ENCODE measurements around the gene VWF.

VWF gene

DNA sequence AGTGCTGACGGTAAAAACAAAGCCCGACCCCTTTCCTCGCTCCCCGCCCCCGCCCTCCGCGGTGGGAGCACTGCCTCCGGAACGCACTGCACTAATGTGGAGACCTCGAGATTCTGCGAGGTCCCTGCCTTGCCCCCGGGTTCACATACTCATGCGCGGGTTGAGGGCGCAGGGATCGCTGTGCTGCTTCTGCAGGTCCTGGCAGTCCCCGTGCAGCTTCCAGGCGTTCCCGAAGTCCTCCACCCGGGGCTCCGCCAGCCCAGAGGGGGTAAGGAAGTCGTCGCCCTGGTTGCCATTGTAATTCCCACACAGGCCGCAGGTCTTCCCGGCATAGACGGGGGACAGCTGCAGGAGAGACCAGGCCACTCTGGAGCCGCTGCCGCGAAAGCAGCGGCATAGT is 66.8 kb downstream of the VWF start:
- H3K4me1 ChIP-seq (ENCODE audit: control insufficient read depth in 5 of 5, insufficient read depth in 5 of 5, low read length in 5 of 5), result peaks cover 0 to 32% (median 19%) of the 10 kb centered on the region in 5 donors
- peaks cover 4 to 12% (median 8%) of the 10 kb centered on the region in 5 donors for H3K27me3 ChIP-seq (ENCODE audit: control insufficient read depth in 5 of 5, insufficient read depth in 4 of 5, low read length in 5 of 5)
- H3K4me3 ChIP-seq (ENCODE audit: low read depth in 1 of 5, low read length in 5 of 5), result no peak overlapping the region
- H3K9ac ChIP-seq (ENCODE audit: low read length in 5 of 5), result no peak overlapping the region
- H3K27ac ChIP-seq (ENCODE audit: low read depth, low read length), result no peak overlapping the region
- H3K36me3 ChIP-seq (ENCODE audit: control insufficient read depth in 5 of 5, insufficient read depth in 5 of 5, low read length in 5 of 5), result peaks cover 0 to 62% (median 45%) of the 10 kb centered on the region in 5 donors
- no peaks in the 10 kb centered on the region for H3K9me3 ChIP-seq (ENCODE audit: control insufficient read depth in 5 of 5, low read length in 5 of 5)

DNA sequence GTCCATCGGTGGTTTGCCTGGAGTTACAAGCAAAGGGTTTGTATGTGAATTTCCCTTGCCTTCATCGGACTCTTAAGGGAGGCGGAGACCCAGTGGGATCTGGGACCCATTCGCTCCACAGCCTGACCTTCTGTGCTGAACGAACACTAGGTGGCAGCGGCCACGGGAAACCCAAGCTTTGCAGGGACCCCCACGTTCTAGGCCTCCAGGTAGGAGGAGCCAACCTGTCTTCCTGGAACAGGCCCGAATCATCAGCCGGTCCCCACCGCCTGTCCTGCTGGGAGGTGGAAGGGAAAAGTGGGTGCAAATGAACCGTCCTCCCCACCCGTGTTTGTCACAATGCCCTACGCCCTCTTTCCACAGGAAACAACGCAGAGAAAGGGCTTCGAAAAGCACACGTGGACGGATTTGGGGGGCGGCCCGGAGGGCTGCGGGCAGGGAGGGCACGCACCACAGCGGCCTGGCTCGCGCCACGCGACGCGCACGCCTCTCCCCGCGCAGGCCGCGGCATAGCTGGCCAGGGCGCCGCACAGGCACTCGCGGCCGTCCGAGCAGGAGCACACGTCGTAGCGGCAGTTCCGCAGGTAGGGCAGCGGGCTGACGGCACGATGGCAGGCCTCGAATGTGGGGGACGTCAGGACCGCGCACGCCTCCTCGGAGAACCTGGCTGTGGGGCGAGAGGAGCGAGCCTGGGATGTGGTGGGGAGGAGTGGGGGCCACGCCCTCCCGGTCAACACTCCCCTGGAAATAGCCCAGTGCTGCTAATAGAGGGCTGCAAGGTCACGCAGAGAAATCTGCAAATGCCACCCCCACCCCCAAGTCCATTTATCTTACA is 67.8 kb downstream of the VWF start:
- Histone ChIP-seq H3K4me3 (ENCODE audit: low read depth in 1 of 5, low read length in 5 of 5) (peak overlapping the region in 4 of 5 donors; percentile 36 to 50 (median 44)), H3K27ac (ENCODE audit: low read depth, low read length) (no peak overlapping the region), H3K4me1 (ENCODE audit: control insufficient read depth in 5 of 5, insufficient read depth in 5 of 5, low read length in 5 of 5) (peaks cover 0 to 40% (median 22%) of the 10 kb centered on the region in 5 donors), H3K9ac (ENCODE audit: low read length in 5 of 5) (no peak overlapping the region), H3K36me3 (ENCODE audit: control insufficient read depth in 5 of 5, insufficient read depth in 5 of 5, low read length in 5 of 5) (peaks cover 0 to 71% (median 39%) of the 10 kb centered on the region in 5 donors), H3K27me3 (ENCODE audit: control insufficient read depth in 5 of 5, insufficient read depth in 4 of 5, low read length in 5 of 5) (peaks cover 4 to 12% (median 8%) of the 10 kb centered on the region in 5 donors), H3K9me3 (ENCODE audit: control insufficient read depth in 5 of 5, low read length in 5 of 5) (no peaks in the 10 kb centered on the region)

DNA sequence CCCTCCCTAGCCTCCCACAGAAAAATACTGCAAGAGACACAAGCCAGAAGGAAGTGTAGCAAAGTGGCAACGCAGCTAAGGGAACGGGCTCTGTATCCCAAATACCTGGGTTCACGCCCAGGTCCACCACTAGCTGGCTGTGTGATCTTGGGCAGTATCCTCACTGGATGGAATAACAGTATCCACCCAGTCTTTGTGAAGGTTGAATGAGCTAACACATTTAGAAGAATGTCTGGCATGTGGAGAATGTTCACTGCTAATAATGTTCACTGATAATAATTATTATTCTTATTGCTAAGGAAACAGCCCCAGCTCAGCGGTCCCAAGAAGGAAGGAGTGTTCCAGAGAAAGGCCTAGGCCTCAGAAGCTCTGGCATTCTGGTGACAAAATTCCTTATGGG is 70.9 kb downstream of the VWF start:
- Histone ChIP-seq H3K9me3 (ENCODE audit: control insufficient read depth in 5 of 5, low read length in 5 of 5) (no peaks in the 10 kb centered on the region), H3K9ac (ENCODE audit: low read length in 5 of 5) (no peak overlapping the region), H3K27me3 (ENCODE audit: control insufficient read depth in 5 of 5, insufficient read depth in 4 of 5, low read length in 5 of 5) (peaks cover 4 to 12% (median 8%) of the 10 kb centered on the region in 5 donors), H3K27ac (ENCODE audit: low read depth, low read length) (no peak overlapping the region), H3K36me3 (ENCODE audit: control insufficient read depth in 5 of 5, insufficient read depth in 5 of 5, low read length in 5 of 5) (peaks cover 0 to 70% (median 39%) of the 10 kb centered on the region in 5 donors), H3K4me3 (ENCODE audit: low read depth in 1 of 5, low read length in 5 of 5) (no peak overlapping the region), H3K4me1 (ENCODE audit: control insufficient read depth in 5 of 5, insufficient read depth in 5 of 5, low read length in 5 of 5) (peaks cover 0 to 42% (median 21%) of the 10 kb centered on the region in 5 donors)

DNA sequence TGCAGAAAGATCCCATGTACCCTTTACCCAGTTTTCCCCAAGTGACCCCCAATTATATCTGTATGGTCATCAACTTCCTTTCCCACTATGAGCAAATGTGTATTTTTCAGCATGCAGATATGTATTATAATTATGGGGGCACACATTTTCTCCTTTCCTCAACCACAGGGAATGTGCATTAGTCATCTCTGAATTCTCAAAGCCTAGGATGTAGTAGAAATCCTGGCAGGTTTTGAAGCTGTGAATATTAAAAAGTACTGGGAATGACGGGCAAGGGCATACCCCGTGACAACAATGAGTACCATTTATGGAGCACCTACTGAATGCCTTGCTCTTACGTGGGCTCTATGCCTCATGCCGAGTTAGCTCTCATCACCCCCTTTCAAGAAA is 71.5 kb downstream of the VWF start:
- Histone ChIP-seq H3K27ac (ENCODE audit: low read depth, low read length) (no peak overlapping the region), H3K36me3 (ENCODE audit: control insufficient read depth in 5 of 5, insufficient read depth in 5 of 5, low read length in 5 of 5) (peaks cover 0 to 66% (median 37%) of the 10 kb centered on the region in 5 donors), H3K4me3 (ENCODE audit: low read depth in 1 of 5, low read length in 5 of 5) (no peak overlapping the region)

DNA sequence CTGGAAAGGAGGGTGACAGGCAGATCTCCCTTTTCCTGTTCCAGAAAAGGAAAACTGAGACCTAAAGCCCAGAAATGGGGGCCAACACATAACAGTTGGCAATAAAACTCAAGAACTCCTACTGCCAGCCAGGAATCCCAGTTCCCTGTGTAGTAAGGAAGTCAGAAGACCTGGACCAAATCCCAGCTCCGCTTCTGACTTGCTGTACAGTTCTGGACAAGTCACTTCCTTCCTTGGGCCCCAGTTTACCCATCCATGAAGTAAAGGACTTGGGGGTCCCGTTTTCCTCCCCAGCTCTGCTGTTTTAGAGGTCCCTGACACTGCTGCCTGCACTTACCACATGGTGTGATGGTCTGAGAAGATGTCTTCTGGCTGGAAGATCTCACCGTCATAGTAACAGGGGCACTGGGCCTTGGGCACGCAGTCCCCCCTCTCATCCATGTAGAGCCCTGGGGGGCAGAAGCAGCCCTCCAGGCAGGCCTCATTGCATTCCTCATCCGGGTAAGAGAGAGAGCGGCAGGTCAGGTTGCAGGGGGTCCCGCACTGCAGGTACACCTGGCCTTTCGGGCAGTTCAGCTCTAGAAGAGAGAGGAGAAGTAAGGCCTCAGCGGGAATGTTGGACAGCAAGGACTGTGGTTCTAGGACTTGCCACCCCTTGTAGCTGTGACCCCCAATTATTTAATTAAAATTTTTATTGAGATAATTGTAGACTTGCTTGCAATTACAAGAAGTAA is 72.1 kb downstream of the VWF start:
- Histone ChIP-seq H3K27me3 (ENCODE audit: control insufficient read depth in 5 of 5, insufficient read depth in 4 of 5, low read length in 5 of 5) (peaks cover 4 to 12% (median 8%) of the 10 kb centered on the region in 5 donors), H3K27ac (ENCODE audit: low read depth, low read length) (no peak overlapping the region), H3K4me1 (ENCODE audit: control insufficient read depth in 5 of 5, insufficient read depth in 5 of 5, low read length in 5 of 5) (peaks cover 0 to 42% (median 21%) of the 10 kb centered on the region in 5 donors), H3K9ac (ENCODE audit: low read length in 5 of 5) (no peak overlapping the region), H3K9me3 (ENCODE audit: control insufficient read depth in 5 of 5, low read length in 5 of 5) (no peaks in the 10 kb centered on the region), H3K36me3 (ENCODE audit: control insufficient read depth in 5 of 5, insufficient read depth in 5 of 5, low read length in 5 of 5) (peaks cover 0 to 70% (median 37%) of the 10 kb centered on the region in 5 donors), H3K4me3 (ENCODE audit: low read depth in 1 of 5, low read length in 5 of 5) (no peak overlapping the region)

More for the DNA sequence above, 71.5 kb downstream of the VWF start:
- H3K9me3 ChIP-seq (ENCODE audit: control insufficient read depth in 5 of 5, low read length in 5 of 5), result no peaks in the 10 kb centered on the region
- H3K9ac ChIP-seq (ENCODE audit: low read length in 5 of 5), result no peak overlapping the region
- H3K4me1 ChIP-seq (ENCODE audit: control insufficient read depth in 5 of 5, insufficient read depth in 5 of 5, low read length in 5 of 5), result peaks cover 0 to 42% (median 21%) of the 10 kb centered on the region in 5 donors
- peaks cover 4 to 12% (median 8%) of the 10 kb centered on the region in 5 donors for H3K27me3 ChIP-seq (ENCODE audit: control insufficient read depth in 5 of 5, insufficient read depth in 4 of 5, low read length in 5 of 5)

DNA sequence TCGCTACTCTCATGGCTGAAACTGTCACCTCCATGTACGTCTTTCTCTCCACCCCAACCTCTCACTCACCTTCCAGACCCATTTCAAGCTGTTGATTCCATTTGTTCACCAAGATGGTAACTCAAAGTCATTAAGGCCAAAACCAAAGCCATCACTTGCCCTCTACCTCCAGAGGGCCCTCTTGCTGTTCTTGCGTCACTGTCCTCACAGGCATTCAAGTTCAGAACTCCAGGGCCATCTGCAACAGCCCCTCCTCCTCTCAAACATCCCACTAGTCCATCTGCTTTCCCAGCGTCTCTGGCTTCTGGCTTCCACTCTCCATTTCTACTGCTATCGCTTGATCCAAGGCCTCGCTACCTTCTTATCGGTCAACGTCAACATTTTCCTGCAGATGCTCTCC is 74.5 kb downstream of the VWF start:
- H3K36me3 ChIP-seq (ENCODE audit: control insufficient read depth in 5 of 5, insufficient read depth in 5 of 5, low read length in 5 of 5), result peaks cover 0 to 74% (median 39%) of the 10 kb centered on the region in 5 donors
- peaks cover 0 to 30% (median 12%) of the 10 kb centered on the region in 5 donors for H3K4me1 ChIP-seq (ENCODE audit: control insufficient read depth in 5 of 5, insufficient read depth in 5 of 5, low read length in 5 of 5)
- H3K9me3 ChIP-seq (ENCODE audit: control insufficient read depth in 5 of 5, low read length in 5 of 5), result no peaks in the 10 kb centered on the region
- H3K27me3 ChIP-seq (ENCODE audit: control insufficient read depth in 5 of 5, insufficient read depth in 4 of 5, low read length in 5 of 5), result peaks cover 0 to 3% (median 0%) of the 10 kb centered on the region in 5 donors
- H3K9ac ChIP-seq (ENCODE audit: low read length in 5 of 5), result no peak overlapping the region
- H3K27ac ChIP-seq (ENCODE audit: low read depth, low read length), result no peak overlapping the region
- no peak overlapping the region for H3K4me3 ChIP-seq (ENCODE audit: low read depth in 1 of 5, low read length in 5 of 5)

DNA sequence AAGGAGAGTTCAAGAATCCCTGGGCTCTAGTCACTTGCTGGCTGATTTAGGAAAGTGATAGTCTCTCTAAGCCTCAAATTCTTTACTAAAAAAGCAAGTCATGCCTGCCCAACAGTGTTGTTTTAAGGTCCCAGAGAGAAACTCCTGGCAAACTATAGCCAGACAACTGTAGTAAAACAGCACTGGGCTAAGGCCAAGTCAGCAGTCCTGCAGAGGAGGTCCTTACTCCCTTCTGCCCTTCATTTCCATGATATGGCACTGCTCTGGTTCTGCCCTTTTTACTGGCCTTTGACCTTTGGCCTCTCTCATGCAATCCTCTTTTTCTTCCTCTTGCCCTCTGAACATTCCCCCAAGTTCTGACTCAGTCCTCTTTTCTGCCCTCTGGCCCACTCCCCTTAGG is 74.9 kb downstream of the VWF start:
- H3K4me3 ChIP-seq (ENCODE audit: low read depth in 1 of 5, low read length in 5 of 5), result no peak overlapping the region
- no peak overlapping the region for H3K9ac ChIP-seq (ENCODE audit: low read length in 5 of 5)
- H3K27ac ChIP-seq (ENCODE audit: low read depth, low read length), result no peak overlapping the region
- H3K36me3 ChIP-seq (ENCODE audit: control insufficient read depth in 5 of 5, insufficient read depth in 5 of 5, low read length in 5 of 5), result peaks cover 0 to 75% (median 38%) of the 10 kb centered on the region in 5 donors
- H3K9me3 ChIP-seq (ENCODE audit: control insufficient read depth in 5 of 5, low read length in 5 of 5), result no peaks in the 10 kb centered on the region
- peaks cover 0 to 3% (median 0%) of the 10 kb centered on the region in 5 donors for H3K27me3 ChIP-seq (ENCODE audit: control insufficient read depth in 5 of 5, insufficient read depth in 4 of 5, low read length in 5 of 5)
- peaks cover 0 to 27% (median 12%) of the 10 kb centered on the region in 5 donors for H3K4me1 ChIP-seq (ENCODE audit: control insufficient read depth in 5 of 5, insufficient read depth in 5 of 5, low read length in 5 of 5)

DNA sequence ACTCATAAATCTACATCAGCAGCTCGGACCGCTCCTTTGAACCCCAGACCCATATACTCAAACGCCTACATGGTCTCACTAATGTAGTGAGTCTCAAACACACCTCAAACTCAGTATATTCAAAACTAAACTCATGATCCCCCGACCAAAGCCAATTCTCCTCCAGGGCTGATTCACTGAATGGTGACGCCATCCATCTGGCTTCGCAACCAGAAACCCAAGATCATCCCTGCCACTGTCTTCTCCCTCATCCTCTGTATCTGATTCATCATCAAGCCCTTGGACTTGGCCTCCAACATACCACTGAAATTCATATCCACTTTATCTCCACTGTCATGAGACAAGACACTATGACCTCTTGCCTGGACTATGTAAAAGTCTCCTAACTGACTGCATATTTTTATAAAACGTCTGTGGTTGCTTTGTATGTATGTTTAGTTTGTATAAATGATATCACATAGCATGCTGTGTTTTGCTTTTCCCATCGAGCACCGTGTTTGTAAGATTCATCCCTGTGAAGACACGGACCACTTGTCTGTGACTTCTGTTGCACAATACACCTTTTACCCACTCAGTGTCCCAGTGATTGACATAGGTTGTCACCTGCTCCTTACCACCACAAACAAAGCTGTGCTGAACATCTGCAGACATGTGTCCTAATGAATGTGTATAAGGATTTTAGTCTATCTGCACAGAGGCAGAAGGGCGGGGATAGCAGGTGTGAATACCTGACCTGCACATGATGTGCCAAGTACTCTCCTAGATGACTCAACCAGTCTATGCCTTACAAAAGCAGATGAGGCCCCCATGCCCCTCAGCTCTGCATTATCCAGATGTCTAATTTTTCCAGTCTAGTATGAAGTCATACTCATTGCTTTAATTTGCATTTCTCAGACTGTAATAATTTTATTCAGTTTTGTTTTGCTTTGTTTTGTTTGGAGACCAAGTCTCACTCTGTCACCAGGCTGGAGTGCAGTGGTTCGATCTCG is 76.9 kb downstream of the VWF start:
- H3K4me1 ChIP-seq (ENCODE audit: control insufficient read depth in 5 of 5, insufficient read depth in 5 of 5, low read length in 5 of 5), result peaks cover 0 to 15% (median 10%) of the 10 kb centered on the region in 5 donors
- H3K9ac ChIP-seq (ENCODE audit: low read length in 5 of 5), result no peak overlapping the region
- peaks cover 0 to 77% (median 47%) of the 10 kb centered on the region in 5 donors for H3K36me3 ChIP-seq (ENCODE audit: control insufficient read depth in 5 of 5, insufficient read depth in 5 of 5, low read length in 5 of 5)
- peaks cover 0 to 3% (median 0%) of the 10 kb centered on the region in 5 donors for H3K27me3 ChIP-seq (ENCODE audit: control insufficient read depth in 5 of 5, insufficient read depth in 4 of 5, low read length in 5 of 5)
- no peak overlapping the region for H3K4me3 ChIP-seq (ENCODE audit: low read depth in 1 of 5, low read length in 5 of 5)
- no peaks in the 10 kb centered on the region for H3K9me3 ChIP-seq (ENCODE audit: control insufficient read depth in 5 of 5, low read length in 5 of 5)
- H3K27ac ChIP-seq (ENCODE audit: low read depth, low read length), result no peak overlapping the region

DNA sequence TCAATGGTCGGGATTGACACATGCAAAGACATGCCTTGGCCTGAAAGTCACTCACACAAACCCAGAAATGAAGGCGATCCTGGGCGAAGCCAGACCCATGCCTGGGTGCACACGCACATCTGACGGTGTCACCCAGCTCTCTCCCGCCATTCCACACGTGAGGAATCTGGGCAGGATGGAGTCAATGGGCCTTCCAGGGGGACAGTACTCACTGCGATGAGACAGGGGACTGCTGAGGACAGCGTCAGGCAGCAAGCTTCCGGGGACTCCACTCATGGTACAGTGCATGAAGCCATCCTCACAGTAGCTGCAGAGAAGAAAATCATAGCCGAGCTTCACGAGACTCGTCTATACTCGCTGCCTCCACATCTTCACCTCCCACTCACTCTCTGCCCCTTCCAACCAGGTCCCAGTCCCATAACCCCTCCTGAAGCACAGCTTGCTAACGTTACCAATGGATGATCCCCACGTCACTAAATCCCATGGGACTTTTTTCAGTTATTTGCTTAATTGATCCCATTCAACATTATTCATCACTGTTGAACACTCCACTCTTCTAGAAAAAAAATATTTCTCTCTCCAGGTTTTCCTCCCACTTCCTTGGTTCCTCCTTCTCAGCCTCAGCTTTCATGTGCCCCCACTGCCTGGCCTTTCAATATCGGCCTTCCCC is 77.8 kb downstream of the VWF start:
- Histone ChIP-seq H3K9ac (ENCODE audit: low read length in 5 of 5) (no peak overlapping the region), H3K36me3 (ENCODE audit: control insufficient read depth in 5 of 5, insufficient read depth in 5 of 5, low read length in 5 of 5) (peaks cover 0 to 75% (median 51%) of the 10 kb centered on the region in 5 donors), H3K27me3 (ENCODE audit: control insufficient read depth in 5 of 5, insufficient read depth in 4 of 5, low read length in 5 of 5) (peaks cover 0 to 3% (median 0%) of the 10 kb centered on the region in 5 donors), H3K4me1 (ENCODE audit: control insufficient read depth in 5 of 5, insufficient read depth in 5 of 5, low read length in 5 of 5) (peaks cover 0 to 7% (median 1%) of the 10 kb centered on the region in 5 donors), H3K27ac (ENCODE audit: low read depth, low read length) (no peak overlapping the region), H3K4me3 (ENCODE audit: low read depth in 1 of 5, low read length in 5 of 5) (no peak overlapping the region), H3K9me3 (ENCODE audit: control insufficient read depth in 5 of 5, low read length in 5 of 5) (no peaks in the 10 kb centered on the region)
